Peyer's patch (tissue), 4 donors: ENCODE measurements around the gene DIAPH2.

ENCODE experiments used
- CTCF ChIP-seq, 6 experiments: fragments of 450-650 bp in 4 of 6; fragments of 200-600 bp in 2 of 6; sonication (generic) in 1 of 6; IDR thresholded peaks; one replicate each; pipeline ENCODE4 v1.5.1; 2017 to 2019; ENCODE audit warnings: antibody characterized with exemption in 6 of 6, mild to moderate bottlenecking in 3 of 6, moderate library complexity in 1 of 6
- POLR2A ChIP-seq, 2 donors: fragments of 450-650 bp; IDR thresholded peaks; one replicate each; pipeline ENCODE4 v1.5.1; 2017; ENCODE audit warnings: antibody characterized with exemption in 2 of 2, mild to moderate bottlenecking in 2 of 2, moderate library complexity in 2 of 2

GRCh38 chrX:97628807-97629596 is 944.4 kb downstream of the DIAPH2 start:
- TF ChIP-seq CTCF (IDR thresholded peaks at IDR 0.05) (no peak), POLR2A (IDR thresholded peaks at IDR 0.05) (no peak)
